ENCODE measurements around the gene CFAP47.
"Not testable (repeated sequence)": the region's sequence is repeated elsewhere in the genome, so short reads cannot be mapped to it uniquely, and the experiment has no call there.

CFAP47 gene

GRCh38 chrX:36083256-36083655, 163.7 kb downstream of the CFAP47 start:
- H3F3A ChIP-seq (ENCODE audit: insufficient read depth) = no peaks in the 10 kb centered on the region
- H3K79me2 ChIP-seq (ENCODE audit: insufficient read depth, low read length) = no peaks in the 10 kb centered on the region
- H3K36me3 ChIP-seq (ENCODE audit: low read length) = no peaks in the 10 kb centered on the region
- TF ChIP-seq EZH2phosphoT487 (conservative IDR thresholded peaks at IDR 0.05; ENCODE audit: low read length) = no peak
- no peak for TF ChIP-seq CTCF (IDR thresholded peaks at IDR 0.05; ENCODE audit: insufficient read depth, low read length, poor library complexity, severe bottlenecking)
- H3K4me2 ChIP-seq (ENCODE audit: low read depth, low read length, poor library complexity, severe bottlenecking) = no peak overlapping the region
- no peaks in the 10 kb centered on the region for H3K27me3 ChIP-seq (ENCODE audit: low read length)
- no peaks in the 10 kb centered on the region for H4K20me1 ChIP-seq (ENCODE audit: low read depth, low read length)
- no peak overlapping the region for H2AFZ ChIP-seq (ENCODE audit: low read depth, low read length, severe bottlenecking)
- H3K9ac ChIP-seq (ENCODE audit: low read length) = no peak overlapping the region
- H3K27ac ChIP-seq (ENCODE audit: low read depth, low read length) = no peak overlapping the region
- no peaks in the 10 kb centered on the region for H3K9me3 ChIP-seq (ENCODE audit: insufficient read depth, low read length)
- no peaks in the 10 kb centered on the region for H3K9me2 ChIP-seq (replicated peaks; ENCODE audit: insufficient read depth, low read length)
- H3K4me3 ChIP-seq (ENCODE audit: insufficient read depth, low read length, poor library complexity, severe bottlenecking) = no peak overlapping the region

- no peak overlapping the region for H2AFZ ChIP-seq (ENCODE audit: low read depth, low read length, severe bottlenecking)
- no peak overlapping the region for H3K9ac ChIP-seq (ENCODE audit: low read length)
- no peak overlapping the region for H3K4me2 ChIP-seq (ENCODE audit: low read depth, low read length, poor library complexity, severe bottlenecking)
- no peaks in the 10 kb centered on the region for H3K9me2 ChIP-seq (replicated peaks; ENCODE audit: insufficient read depth, low read length)
- no peaks in the 10 kb centered on the region for H3K9me3 ChIP-seq (ENCODE audit: insufficient read depth, low read length)
- no peak for TF ChIP-seq CTCF (IDR thresholded peaks at IDR 0.05; ENCODE audit: insufficient read depth, low read length, poor library complexity, severe bottlenecking)
- no peak for TF ChIP-seq EZH2phosphoT487 (conservative IDR thresholded peaks at IDR 0.05; ENCODE audit: low read length)
- H3K27ac ChIP-seq (ENCODE audit: low read depth, low read length) = no peak overlapping the region
- no peaks in the 10 kb centered on the region for H3K79me2 ChIP-seq (ENCODE audit: insufficient read depth, low read length)
- no peaks in the 10 kb centered on the region for H4K20me1 ChIP-seq (ENCODE audit: low read depth, low read length)
- no peaks in the 10 kb centered on the region for H3F3A ChIP-seq (ENCODE audit: insufficient read depth)
- no peaks in the 10 kb centered on the region for H3K27me3 ChIP-seq (ENCODE audit: low read length)
- no peaks in the 10 kb centered on the region for H3K36me3 ChIP-seq (ENCODE audit: low read length)
- no peak overlapping the region for H3K4me3 ChIP-seq (ENCODE audit: insufficient read depth, low read length, poor library complexity, severe bottlenecking)
Measured at GRCh38 chrX:36087366-36087765, 167.8 kb downstream of the CFAP47 start.

GRCh38 chrX:36088939-36089338, 169.4 kb downstream of the CFAP47 start:
- not testable (repeated sequence) for H3F3A ChIP-seq (ENCODE audit: insufficient read depth); H3K9me2 ChIP-seq (replicated peaks; ENCODE audit: insufficient read depth, low read length); H2AFZ ChIP-seq (ENCODE audit: low read depth, low read length, severe bottlenecking); H4K20me1 ChIP-seq (ENCODE audit: low read depth, low read length); H3K27ac ChIP-seq (ENCODE audit: low read depth, low read length); H3K9ac ChIP-seq (ENCODE audit: low read length); H3K36me3 ChIP-seq (ENCODE audit: low read length); H3K4me2 ChIP-seq (ENCODE audit: low read depth, low read length, poor library complexity, severe bottlenecking); H3K9me3 ChIP-seq (ENCODE audit: insufficient read depth, low read length); H3K4me3 ChIP-seq (ENCODE audit: insufficient read depth, low read length, poor library complexity, severe bottlenecking); H3K79me2 ChIP-seq (ENCODE audit: insufficient read depth, low read length); H3K27me3 ChIP-seq (ENCODE audit: low read length)

GRCh38 chrX:36102425-36102824, 182.9 kb downstream of the CFAP47 start:
- no peaks in the 10 kb centered on the region for H3F3A ChIP-seq (ENCODE audit: insufficient read depth)
- no peak overlapping the region for H3K27ac ChIP-seq (ENCODE audit: low read depth, low read length)
- no peaks in the 10 kb centered on the region for H3K9me3 ChIP-seq (ENCODE audit: insufficient read depth, low read length)
- no peak overlapping the region for H3K4me3 ChIP-seq (ENCODE audit: insufficient read depth, low read length, poor library complexity, severe bottlenecking)
- H3K9me2 ChIP-seq (replicated peaks; ENCODE audit: insufficient read depth, low read length) = no peaks in the 10 kb centered on the region
- H3K9ac ChIP-seq (ENCODE audit: low read length) = no peak overlapping the region
- no peaks in the 10 kb centered on the region for H4K20me1 ChIP-seq (ENCODE audit: low read depth, low read length)
- no peak for TF ChIP-seq EZH2phosphoT487 (conservative IDR thresholded peaks at IDR 0.05; ENCODE audit: low read length)
- TF ChIP-seq CTCF (IDR thresholded peaks at IDR 0.05; ENCODE audit: insufficient read depth, low read length, poor library complexity, severe bottlenecking) = no peak
- H3K79me2 ChIP-seq (ENCODE audit: insufficient read depth, low read length) = no peaks in the 10 kb centered on the region
- no peak overlapping the region for H3K4me2 ChIP-seq (ENCODE audit: low read depth, low read length, poor library complexity, severe bottlenecking)
- H3K27me3 ChIP-seq (ENCODE audit: low read length) = no peaks in the 10 kb centered on the region
- no peak overlapping the region for H2AFZ ChIP-seq (ENCODE audit: low read depth, low read length, severe bottlenecking)
- no peaks in the 10 kb centered on the region for H3K36me3 ChIP-seq (ENCODE audit: low read length)

Data from SU-DHL-6 (cell line).